Gastrocnemius medialis (tissue), 4 donors: ENCODE measurements around the gene ZC3H12D.
"Not testable (repeated sequence)": the region's sequence is repeated elsewhere in the genome, so short reads cannot be mapped to it uniquely, and the experiment has no call there.

Source experiments
- POLR2A ChIP-seq, 2 donors: fragments of 450-650 bp; IDR thresholded peaks; one replicate each; pipeline ENCODE4 v1.6.1; 2017; ENCODE audit warnings: antibody characterized with exemption in 2 of 2, mild to moderate bottlenecking in 2 of 2, moderate library complexity in 2 of 2
- TF ChIP-seq, protein P1 (sequence below), 5 experiments: fragments of 450-650 bp in 3 of 5; fragments of 200-600 bp in 2 of 5; sonication (generic) in 2 of 5; IDR thresholded peaks in 4 of 5; conservative IDR thresholded peaks in 1 of 5; 1 replicate in 4 of 5; 2 replicates in 1 of 5; pipeline ENCODE4 v1.5.1; 2016 to 2019; ENCODE audit warnings: antibody characterized with exemption in 5 of 5, mild to moderate bottlenecking in 3 of 5, moderate library complexity in 3 of 5

DNA sequence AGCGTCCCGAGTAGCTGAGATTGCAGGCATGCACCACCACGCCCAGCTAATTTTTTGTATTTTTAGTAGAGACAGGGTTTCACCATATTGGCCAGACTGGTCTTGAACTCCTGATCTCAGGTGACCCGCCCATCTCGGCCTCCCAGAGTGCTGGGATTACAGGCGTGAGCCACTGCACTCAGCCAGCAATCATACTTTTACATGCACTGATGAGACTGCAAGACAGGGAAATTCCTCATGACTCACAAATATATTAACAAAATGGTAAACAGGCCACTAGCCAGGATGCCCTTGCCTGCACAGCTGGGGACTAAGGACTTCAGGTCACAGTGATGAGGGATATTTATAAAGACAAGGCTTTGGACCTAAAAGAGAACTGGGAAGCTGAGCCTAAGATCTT lies 11.8 kb upstream of the ZC3H12D start:
- TF ChIP-seq, protein P1, sequence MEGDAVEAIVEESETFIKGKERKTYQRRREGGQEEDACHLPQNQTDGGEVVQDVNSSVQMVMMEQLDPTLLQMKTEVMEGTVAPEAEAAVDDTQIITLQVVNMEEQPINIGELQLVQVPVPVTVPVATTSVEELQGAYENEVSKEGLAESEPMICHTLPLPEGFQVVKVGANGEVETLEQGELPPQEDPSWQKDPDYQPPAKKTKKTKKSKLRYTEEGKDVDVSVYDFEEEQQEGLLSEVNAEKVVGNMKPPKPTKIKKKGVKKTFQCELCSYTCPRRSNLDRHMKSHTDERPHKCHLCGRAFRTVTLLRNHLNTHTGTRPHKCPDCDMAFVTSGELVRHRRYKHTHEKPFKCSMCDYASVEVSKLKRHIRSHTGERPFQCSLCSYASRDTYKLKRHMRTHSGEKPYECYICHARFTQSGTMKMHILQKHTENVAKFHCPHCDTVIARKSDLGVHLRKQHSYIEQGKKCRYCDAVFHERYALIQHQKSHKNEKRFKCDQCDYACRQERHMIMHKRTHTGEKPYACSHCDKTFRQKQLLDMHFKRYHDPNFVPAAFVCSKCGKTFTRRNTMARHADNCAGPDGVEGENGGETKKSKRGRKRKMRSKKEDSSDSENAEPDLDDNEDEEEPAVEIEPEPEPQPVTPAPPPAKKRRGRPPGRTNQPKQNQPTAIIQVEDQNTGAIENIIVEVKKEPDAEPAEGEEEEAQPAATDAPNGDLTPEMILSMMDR (IDR thresholded peaks at IDR 0.05 in 4 of 5, conservative IDR thresholded peaks at IDR 0.05 in 1 of 5), result not testable (repeated sequence)
- TF ChIP-seq POLR2A (IDR thresholded peaks at IDR 0.05), result not testable (repeated sequence)
